Cardiac muscle cell (in vitro differentiated cells and primary cell): Measurements from ENCODE around the gene DHRS7. TPM values are rescaled to one million over a fixed set of nuclear protein-coding genes. Genes with fewer than 3 reads are reported as not detected.

Experiments used
- DNase-seq, 2 donors: peaks; one replicate each; pipeline versions ENCODE4 v3.0.0 to v3.0.0-alpha.2; 2010 to 2017; ENCODE audit warnings: low read depth in 1 of 2, low spot score in 1 of 2
- H3K27ac ChIP-seq: fragments of 200-600 bp; sonication (generic); 2 replicates; pipeline ENCODE4 v1.5.1; 2016
- H3K27me3 ChIP-seq: fragments of 200-600 bp; sonication (generic); 2 replicates; pipeline ENCODE4 v1.6.0; 2016; ENCODE audit warnings: control low read depth
- H3K36me3 ChIP-seq: fragments of 200-600 bp; sonication (generic); 2 replicates; pipeline ENCODE4 v1.5.1; 2016; ENCODE audit warnings: control low read depth
- H3K4me1 ChIP-seq: fragments of 200-600 bp; sonication (generic); 2 replicates; pipeline ENCODE4 v1.8.1; 2017; ENCODE audit warnings: low read depth, mild to moderate bottlenecking, mixed run types
- H3K4me3 ChIP-seq: fragments of 200-600 bp; sonication (generic); 2 replicates; pipeline ENCODE4 v1.5.1; 2016; ENCODE audit warnings: mild to moderate bottlenecking
- H3K9me3 ChIP-seq: fragments of 200-600 bp; sonication (generic); 2 replicates; pipeline ENCODE4 v1.5.1; 2017; ENCODE audit warnings: low read depth, mild to moderate bottlenecking, control low read depth
- polyA plus RNA-seq: library from polyadenylated mRNA; unstranded; fragments of >200 nt; fragmentation: Nextera tagmentation; extraction: Ambion mirVana; gene quantifications from 2 replicates; pipeline ENCODE4 v1.2.1, GENCODE V29; 2016
- total RNA-seq: library from RNA; depleted of rRNA; stranded (reverse); fragments of >200 nt; gene quantifications from 2 replicates; pipeline ENCODE4 v1.2.3, GENCODE V29; 2016
- TF ChIP-seq, protein P1 (sequence below): IDR thresholded peaks from 2 replicates; pipeline ENCODE4 v1.5.1; 2012; ENCODE audit warnings: low read depth, mild to moderate bottlenecking, low read length

DHRS7 gene
- total and polyA plus RNA-seq, 2 experiments from 2014 or later, result 24.1 to 36.4 TPM

DNA sequence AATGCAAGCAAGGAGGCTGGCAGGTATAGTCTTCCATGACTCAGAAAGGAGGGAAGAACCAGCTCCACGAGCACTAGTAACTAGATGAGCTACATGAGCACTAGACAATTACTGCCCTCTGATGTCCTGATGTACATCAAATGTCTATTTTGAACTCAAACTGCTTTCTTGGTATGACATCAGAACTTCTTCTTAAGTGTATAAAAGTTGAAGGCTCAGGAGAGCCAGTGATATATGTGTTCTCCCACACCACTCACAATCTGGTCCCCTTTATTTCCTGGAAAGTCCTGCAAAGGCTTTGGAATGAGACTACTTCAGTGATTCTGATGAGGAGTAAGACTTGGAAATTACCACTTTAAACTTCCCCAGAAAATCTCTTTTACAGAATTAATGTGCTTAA lies 18.5 kb upstream of the DHRS7 start:
- TF ChIP-seq, protein P1, sequence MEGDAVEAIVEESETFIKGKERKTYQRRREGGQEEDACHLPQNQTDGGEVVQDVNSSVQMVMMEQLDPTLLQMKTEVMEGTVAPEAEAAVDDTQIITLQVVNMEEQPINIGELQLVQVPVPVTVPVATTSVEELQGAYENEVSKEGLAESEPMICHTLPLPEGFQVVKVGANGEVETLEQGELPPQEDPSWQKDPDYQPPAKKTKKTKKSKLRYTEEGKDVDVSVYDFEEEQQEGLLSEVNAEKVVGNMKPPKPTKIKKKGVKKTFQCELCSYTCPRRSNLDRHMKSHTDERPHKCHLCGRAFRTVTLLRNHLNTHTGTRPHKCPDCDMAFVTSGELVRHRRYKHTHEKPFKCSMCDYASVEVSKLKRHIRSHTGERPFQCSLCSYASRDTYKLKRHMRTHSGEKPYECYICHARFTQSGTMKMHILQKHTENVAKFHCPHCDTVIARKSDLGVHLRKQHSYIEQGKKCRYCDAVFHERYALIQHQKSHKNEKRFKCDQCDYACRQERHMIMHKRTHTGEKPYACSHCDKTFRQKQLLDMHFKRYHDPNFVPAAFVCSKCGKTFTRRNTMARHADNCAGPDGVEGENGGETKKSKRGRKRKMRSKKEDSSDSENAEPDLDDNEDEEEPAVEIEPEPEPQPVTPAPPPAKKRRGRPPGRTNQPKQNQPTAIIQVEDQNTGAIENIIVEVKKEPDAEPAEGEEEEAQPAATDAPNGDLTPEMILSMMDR, result no peak
- DNase-seq, result peak in 1 of 2 donors; percentile 15
- Histone ChIP-seq H3K9me3 (no peaks in the 10 kb centered on the region), H3K27me3 (no peaks in the 10 kb centered on the region), H3K4me1 (no peaks in the 10 kb centered on the region), H3K27ac (no peak overlapping the region), H3K4me3 (no peak overlapping the region), H3K36me3 (no peaks in the 10 kb centered on the region)

DNA sequence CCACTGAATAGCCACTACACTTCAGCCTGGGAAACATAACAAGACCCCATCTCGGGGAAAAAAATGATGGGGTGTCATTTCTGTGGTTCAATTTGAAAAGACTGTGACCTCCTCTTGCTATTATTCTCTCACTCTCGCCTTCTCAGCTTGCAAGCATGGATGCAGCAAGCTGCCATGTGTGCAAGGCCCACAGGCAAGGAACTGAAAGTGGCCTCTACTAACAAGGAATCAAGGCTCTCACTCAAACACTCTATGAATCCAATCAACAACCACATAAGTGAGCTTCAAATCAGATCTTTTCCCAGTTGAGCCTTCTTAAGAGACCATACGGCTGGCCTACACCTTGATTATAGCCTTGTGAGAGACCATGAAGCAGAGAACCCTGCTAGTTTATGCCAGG lies 17.9 kb upstream of the DHRS7 start:
- H3K27ac ChIP-seq, result no peak overlapping the region
- peaks cover 5% of the 10 kb centered on the region for H3K9me3 ChIP-seq
- no peaks in the 10 kb centered on the region for H3K36me3 ChIP-seq
- TF ChIP-seq, protein P1, result no peak
- no peaks in the 10 kb centered on the region for H3K27me3 ChIP-seq
- DNase-seq, result no peak
- no peak overlapping the region for H3K4me3 ChIP-seq
- H3K4me1 ChIP-seq, result no peaks in the 10 kb centered on the region

DNA sequence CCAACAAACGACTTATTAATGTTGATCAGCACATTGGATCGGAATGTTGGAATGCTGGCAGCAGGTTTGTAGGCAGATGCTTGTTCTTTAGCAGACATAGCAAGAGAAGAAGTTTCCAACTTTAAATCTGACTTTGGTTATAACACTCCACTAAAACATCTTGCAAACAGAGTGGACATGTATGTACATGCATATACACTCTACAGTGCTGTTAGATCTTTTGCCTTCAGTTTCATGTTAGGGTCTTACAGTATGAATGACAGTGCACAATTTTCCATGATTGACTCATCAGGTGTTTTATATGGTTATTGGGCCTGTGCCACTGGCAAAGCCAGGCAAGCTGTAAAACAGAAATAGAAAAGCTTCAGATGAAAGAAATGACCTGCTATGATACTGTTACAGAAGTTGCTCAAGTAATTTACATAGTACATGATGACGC lies 14.3 kb upstream of the DHRS7 start:
- DNase-seq, result no peak
- no peaks in the 10 kb centered on the region for H3K36me3 ChIP-seq
- peaks cover 6% of the 10 kb centered on the region for H3K9me3 ChIP-seq
- no peaks in the 10 kb centered on the region for H3K4me1 ChIP-seq
- TF ChIP-seq, protein P1, result no peak
- H3K27me3 ChIP-seq, result no peaks in the 10 kb centered on the region
- H3K4me3 ChIP-seq, result no peak overlapping the region
- H3K27ac ChIP-seq, result no peak overlapping the region

DNA sequence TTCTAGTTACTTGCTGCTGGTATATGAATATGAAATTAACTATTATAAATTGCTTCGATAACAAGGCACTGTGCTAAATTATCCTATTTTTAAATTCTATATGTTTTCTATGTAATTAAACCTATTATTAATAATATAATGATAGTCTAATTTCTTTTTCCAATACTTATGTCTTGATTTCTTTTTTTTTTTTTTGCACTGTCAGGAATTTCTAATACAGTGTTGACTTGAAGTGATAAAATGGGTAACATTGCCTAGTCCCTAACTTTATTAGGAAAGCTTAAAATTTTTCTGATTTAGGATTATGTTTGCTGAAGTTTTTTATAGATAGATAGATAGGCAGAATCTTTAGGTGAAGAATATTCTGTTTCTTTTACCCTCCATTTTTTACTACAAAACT lies 13.6 kb upstream of the DHRS7 start:
- TF ChIP-seq, protein P1, result no peak
- Histone ChIP-seq H3K27me3 (no peaks in the 10 kb centered on the region), H3K36me3 (no peaks in the 10 kb centered on the region), H3K4me1 (no peaks in the 10 kb centered on the region), H3K27ac (no peak overlapping the region), H3K9me3 (peaks cover 6% of the 10 kb centered on the region), H3K4me3 (no peak overlapping the region)
- no peak for DNase-seq

DNA sequence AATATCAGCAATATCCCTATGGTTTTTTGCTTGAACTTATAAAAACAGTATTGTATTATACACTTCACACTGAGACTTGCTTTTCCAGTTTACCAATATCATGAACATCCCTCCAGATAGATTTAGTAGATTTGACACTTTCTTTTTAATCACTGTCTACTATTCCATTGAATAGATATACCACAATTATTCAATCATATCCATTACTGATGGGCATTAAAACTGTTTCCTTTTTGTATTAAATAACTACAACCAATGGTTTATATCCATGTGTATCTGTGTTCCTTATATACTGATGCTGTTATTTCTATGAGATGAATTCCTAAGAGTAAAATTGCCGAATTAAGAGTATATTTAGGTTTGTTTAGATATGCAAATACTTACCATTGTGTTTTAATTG lies 13.0 kb upstream of the DHRS7 start:
- no peak overlapping the region for H3K4me3 ChIP-seq
- no peak for DNase-seq
- no peaks in the 10 kb centered on the region for H3K4me1 ChIP-seq
- no peaks in the 10 kb centered on the region for H3K27me3 ChIP-seq
- TF ChIP-seq, protein P1, result no peak
- no peaks in the 10 kb centered on the region for H3K36me3 ChIP-seq
- peaks cover 6% of the 10 kb centered on the region for H3K9me3 ChIP-seq
- H3K27ac ChIP-seq, result no peak overlapping the region
